ENCODE data around the gene CCDC90B.
"Not testable (repeated sequence)": the region's sequence is repeated elsewhere in the genome, so short reads cannot be mapped to it uniquely, and the experiment has no call there.

The CCDC90B gene

DNA sequence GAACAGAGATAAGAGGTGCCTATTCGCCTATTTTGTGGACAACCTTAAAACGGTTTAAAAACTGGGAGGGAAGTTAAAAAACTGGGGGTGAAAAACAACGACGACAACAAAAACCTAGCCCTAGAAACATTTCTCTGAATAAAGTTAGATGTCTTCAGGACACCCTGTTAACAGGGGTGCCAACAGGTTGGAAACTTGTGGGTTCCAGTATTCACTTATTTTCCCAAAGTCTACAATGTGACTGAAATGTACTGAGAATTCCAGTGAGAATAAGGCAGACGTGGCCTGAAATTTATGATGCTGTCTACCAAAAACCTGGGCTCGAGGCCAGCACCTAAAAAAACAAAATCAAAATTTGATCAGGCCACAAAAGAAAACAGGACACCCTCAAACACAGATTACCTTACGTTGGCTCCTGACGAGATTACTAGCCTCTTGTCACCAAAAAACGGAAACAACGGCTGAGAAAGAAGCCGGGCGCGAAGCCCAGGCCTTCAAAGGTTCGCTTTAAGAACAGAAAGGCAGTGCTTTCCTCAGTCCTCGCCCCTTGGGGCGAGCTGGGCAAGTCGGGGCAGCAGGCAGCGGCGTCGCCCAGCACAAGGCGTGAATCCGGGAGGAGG, 906 bp downstream of the CCDC90B start:
- no peak for DNase-seq

DNA sequence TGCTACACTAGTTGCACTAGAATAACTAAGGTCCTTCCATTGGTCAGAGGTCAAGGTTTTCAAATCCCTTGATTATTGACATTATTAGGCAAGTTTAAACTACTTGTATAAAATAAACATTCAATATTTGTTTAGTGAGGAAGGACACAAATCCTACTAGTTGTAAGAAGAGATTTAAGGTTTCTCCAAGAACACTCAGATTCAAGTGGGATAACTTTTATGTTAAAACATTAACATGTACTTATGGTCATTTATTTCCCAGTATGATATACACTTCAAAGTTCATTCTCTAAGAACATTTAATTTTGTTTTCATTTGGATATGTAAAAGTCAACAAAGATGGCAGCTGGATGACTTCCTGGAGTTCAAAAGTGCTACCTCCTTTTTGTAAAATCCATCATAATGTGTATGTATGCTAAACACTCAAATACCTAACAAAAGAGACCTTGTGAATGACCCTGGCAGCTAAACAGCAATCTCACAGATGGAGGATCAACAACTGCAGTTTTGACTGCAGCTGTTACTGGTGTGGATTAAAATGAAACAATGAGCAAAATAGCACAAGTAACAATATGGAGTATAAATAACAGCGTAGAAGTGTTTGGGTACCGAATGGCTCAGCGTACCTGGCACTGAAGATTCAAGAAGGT, 1.5 kb downstream of the CCDC90B start:
- DNase-seq: no peak

DNA sequence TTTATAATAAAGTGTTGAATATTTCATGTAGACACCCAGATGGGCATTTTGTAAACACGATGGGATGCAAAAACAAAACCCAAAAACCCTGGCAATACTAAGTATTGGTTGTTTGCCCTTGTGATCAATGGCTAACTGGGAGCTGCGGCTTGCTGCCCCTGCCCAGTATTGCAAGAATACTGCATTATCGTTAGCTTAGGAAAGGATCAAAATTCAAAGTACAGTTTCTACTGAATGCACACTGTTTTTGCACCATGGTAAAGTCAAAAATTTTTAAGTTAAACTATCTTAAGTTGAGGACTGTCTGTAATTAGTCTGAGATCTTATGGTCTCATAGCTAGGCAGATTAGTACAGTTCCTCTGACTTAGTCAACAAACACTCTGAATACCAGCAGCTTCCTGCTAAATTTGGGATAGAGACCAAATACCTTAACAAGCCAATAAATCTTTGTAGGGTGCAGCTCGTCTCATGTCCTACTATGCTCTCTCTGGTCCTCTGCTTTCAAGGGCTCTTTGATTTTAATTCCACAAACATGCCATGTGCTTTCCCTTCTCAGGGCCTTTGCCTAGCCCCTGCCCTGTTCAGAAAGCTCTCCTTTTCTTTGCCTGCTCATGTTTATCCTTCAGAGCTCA, 4.0 kb downstream of the CCDC90B start:
- DNase-seq: no peak

DNA sequence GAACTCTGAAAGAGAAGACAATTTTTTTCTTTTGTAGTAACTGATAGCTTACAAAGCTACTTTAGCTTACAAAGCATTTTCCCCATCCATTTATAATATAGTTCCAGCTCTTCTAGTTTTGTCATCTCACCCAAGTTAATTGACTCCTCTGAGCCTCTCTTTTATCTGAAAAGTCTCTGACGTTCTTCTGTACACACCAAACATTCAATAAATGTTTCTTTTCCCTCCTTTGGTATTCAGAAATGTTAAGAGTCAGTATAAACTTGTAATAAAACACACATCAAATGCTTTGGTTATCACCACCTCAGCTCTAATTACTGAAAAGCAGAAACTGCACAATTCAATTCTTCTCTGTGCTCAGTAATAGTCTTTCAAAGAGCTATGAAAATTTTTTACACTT, 5.9 kb downstream of the CCDC90B start:
- DNase-seq: no peak

DNA sequence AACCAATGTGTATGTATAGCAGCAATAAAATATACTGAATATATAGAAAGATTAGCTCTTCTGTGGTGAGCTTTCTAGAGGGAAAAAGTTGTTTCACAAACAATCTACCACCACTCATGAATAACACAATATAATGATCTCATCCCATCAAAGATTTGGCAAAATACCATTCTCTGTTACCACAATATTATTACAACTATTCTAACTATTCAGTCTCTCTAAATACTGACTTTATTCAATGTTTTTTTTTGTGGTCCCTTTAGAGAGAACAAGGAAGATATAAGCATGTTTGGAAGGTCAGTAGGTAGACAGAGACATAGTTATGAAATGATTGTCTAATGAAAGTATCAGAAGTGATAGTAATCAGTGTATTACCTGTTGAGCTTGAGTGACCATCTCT, 7.8 kb downstream of the CCDC90B start:
- no peak for DNase-seq

DNA sequence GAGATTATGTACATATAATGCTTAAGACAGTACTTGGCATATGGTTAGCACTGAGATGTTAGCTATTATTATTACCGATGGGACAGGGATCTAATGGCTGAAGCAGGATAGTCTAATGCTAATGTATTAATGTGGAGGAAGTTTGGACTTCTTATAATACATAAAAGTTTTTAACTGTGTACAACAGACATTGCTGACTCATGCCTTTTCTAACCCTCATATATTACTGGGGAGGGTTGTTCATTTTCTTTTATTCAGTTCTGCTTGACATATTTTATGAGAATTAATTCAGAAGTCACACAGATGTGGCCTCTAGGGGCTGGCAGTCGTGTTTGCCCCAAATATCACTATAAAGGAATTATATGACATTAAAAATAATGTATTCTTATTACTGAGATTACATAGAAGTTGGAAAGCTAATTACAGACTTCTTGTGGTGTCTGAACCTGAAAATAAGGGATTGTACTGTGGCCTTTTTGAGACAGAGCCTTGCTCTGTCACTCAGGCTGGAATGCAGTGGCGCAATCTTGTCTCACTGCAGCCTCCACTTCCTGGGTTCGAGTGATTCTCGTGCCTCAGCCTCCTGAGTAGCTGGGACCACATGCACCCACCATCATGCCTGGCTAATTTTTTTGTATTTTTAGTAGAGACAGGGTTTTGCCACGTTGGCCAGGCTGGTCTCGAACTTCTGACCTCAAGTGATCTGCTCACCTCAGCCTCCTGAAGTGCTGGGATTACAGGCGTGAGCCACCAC, 10.1 kb downstream of the CCDC90B start:
- no peak for DNase-seq

DNA sequence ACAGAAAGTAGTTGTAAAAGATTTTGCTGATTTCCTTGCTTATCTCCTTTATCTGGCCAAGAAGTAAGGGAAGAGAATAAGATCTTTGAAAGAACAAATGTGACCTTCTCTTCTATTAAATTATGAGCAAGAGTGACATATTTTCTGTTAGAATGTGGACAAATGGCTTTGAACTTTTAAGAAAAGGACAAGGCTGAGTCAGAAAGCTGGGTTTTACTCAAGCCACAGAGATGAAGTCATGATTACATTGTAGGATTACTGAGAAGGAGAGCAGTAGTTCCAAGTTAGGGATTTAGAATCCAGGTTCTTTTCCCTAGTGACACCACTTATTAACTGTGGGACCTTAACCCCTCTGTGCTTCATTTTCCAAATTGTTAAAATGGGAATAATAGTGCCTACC, 13.5 kb downstream of the CCDC90B start:
- DNase-seq: no peak

DNA sequence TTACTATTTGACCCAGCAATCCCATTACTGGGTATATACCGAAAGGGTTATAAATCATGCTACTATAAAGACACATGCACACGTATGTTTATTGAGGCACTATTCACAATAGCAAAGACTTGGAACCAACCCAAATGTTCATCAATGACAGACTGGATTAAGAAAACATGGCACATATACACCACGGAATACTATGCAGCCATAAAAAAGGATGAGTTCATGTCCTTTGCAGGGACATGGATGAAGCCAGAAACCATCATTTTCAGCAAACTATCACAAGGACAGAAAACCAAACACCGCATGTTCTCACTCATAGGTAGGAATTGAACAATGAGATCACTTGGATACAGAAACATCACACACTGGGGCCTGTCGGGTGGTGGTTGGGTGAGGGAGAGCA, 14.4 kb downstream of the CCDC90B start:
- DNase-seq: not testable (repeated sequence)

DNA sequence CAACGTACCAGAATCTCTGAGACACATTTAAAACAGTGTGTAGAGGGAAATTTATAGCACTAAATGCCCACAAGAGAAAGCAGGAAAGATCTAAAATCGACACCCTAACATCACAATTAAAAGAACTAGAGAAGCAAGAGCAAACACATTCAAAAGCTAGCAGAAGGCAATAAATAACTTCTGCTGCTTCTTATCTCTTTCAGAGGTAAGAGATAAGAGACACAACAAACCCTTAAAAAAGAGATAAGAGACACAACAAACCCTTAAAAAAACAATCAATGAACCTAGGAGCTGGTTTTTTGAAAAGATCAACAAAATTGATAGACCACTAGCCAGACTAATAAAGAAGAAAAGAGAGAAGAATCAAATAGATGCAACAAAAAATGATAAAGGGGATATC, 17.1 kb downstream of the CCDC90B start:
- not testable (repeated sequence) for DNase-seq

DNA sequence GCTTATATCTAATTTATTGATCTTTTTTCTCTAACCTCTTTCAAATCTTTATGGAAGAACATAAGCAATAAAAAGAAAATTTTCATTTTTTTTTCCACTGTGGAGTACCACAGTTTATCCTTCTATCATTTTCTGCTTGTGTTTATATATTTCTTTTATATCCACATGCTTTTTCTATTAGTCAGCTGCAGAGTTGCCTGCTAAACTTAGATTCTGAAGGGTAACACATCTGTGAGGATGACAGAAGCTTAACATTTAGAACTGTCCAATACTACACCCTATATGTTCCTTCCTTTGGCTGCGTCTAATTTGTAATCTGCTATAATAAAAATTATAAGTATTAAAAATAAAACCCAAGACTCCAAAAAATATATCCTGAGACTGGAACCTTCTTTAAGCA, 20.8 kb downstream of the CCDC90B start:
- no peak for DNase-seq

DNA sequence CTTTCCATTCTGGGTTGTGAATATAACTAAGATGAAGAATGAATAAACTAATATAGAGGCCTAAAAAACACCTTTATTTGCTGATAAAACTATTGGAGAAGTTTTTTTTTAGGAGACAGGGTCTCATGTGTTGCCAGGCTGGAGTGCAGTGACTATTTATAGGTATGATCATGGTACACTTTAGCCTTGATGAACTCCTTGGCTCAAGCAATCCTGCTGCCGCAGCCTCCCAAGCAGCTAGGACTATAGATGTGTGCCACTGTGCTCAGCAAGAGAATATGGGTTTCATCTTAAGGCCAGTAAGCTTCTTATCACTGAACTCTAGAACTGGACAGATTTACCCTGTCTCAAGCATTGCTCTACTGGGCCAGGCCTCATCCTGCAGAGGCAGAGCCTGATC, 26.6 kb downstream of the CCDC90B start:
- DNase-seq: no peak

DNA sequence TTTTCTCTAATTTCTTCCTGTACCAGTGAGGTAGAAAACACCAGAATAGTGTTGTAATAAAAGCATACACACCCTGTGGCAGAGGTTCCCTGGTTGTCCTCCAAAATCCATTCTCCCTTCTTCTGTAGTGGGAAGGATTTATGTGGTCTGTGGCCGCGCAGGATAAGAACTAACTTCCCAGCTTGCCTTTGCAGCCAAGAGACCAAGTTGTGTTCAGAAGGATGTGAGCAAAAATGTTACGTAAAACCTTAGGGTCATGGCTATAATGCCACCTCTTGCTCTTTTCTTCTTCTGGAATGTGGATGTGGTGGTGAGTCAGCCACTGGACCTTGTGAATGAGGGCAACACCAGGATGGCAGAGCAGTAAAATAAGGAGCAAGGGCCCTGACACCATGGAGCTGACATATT, 28.4 kb downstream of the CCDC90B start:
- DNase-seq: no peak

DNA sequence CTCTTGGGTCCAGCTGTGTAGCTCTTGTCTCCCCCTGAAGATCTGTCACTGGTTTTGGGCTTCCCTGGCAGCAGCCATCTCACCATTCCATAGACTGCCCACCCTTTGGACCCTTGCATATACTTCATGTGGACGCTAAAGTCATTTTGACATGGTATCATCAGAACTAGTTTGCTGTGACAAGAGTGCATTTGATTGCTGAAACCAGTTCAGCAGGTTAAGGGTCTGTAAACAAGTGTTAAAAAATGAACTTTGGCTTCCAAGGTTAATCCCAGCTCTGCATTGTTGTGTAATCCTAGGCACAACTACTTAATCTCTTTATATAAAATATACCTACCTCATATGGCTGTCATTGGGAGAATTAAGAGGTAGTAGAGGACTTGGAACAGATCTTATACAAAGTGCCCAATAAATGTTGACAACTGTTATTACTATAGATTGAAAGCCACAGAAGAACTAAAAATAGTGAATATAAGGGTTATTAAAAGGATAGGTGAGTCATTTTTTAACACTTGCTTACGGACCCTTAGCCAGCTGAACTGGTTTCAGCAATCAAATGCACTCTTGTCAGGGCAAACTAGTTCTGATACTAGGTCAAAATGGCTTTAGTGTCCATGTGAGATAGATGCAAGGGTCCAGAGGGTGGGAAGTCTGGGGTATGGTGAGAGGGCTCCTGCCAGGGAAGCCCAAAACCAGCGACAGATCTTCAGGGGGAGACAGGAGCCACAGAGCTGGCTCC, 29.4 kb downstream of the CCDC90B start:
- no peak for DNase-seq

DNA sequence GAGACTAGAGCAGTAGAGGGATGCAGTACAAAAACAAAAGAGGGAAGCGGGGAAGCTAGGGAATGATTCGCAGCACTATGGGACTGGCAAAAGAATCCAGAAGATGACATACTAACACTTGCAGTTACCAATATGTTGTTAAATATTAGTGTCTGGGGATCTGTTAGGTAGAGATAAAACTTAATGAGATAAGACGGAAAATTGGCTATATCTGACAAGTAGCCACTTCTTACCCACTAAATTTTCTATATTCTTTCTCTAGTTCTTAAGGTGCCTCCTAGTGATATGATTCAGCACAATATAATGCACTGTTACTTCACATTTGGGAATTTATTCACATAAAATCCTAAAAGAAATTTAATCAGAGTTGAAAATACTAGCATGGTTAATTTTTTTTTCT, 30.8 kb downstream of the CCDC90B start:
- DNase-seq: no peak

DNA sequence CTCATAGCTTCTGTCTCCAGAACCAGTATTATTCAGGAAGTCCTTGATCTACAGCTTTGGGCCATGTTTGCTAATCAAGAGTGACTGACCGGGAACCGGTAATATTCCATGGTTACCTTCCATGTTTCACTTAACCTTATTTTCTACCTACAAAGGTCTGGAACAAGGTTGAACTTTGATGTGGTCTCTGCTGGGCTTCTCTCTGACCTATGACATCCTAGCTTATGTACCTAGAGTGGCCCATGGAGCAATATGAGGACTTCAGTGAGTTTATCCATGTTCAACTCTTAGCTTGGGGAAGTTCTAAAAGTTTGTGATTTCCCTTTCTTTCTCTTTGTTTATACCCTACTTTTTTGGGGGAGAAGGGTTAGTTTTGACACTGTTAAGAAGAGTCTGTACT, 33.2 kb downstream of the CCDC90B start:
- DNase-seq: no peak

DNA sequence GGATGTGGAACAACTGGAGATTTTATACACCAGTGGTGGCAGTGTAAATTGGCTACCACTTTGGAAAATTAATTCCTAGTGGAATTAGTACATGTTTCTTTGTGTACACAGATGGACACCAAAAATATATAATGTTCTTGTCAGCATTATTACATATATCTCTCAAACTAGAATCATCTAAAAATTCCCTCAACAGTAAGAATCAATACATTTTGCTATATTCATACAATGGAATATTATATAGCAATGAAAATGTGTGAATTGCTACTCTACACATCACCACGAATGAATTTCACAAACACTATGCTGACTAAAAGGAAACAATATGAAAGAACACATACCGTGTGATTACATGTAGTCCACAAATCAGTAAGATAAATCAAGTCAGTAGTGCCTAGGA, 33.9 kb downstream of the CCDC90B start:
- no peak for DNase-seq

DNA sequence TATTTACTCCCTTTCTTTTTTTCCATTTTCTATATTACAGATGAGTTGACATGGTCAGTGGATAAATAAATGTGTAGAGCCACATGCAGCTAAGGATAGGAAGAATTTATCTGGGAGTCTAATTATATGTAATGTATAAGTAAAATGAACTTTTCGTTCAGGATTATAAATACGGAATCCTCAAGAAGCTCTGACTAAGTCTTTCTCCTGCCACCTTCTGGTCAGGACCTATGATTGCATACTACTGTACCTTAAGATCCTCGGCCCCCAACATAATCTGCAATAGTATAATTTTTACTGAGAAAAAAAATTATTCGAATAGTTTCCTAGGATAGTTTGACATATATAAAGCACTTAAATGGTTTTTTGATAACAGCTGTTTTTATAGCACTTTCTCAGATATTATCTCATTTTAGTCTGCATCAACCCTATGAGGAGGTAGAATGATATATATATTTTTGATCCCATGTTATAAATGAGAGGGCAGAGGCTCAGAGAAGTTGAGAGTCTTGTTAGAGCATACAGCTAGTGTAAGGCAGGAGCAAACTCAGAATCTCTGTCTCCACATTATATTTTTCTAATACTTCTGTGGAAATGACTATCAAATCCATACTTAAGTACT, 36.1 kb downstream of the CCDC90B start:
- DNase-seq: no peak

DNA sequence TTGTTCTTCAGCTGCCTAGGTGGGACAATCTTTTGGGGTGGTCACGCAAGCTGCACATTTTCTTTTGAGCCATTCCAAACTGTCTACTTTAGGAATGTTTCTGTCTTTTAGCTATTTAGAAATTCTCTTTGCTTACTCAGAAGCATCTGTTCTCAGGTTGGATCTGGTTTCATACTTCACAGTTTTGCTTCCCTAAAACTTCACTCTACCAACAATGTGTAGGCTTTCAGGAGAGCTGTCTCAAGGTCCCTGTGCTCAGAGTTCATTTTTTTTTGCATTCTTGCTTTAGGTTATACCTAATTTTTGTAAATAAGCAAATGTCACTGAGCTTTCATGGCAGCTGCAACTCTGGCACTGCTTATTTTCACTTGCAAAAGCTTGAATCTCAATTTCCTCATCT, 36.7 kb downstream of the CCDC90B start:
- no peak for DNase-seq

DNA sequence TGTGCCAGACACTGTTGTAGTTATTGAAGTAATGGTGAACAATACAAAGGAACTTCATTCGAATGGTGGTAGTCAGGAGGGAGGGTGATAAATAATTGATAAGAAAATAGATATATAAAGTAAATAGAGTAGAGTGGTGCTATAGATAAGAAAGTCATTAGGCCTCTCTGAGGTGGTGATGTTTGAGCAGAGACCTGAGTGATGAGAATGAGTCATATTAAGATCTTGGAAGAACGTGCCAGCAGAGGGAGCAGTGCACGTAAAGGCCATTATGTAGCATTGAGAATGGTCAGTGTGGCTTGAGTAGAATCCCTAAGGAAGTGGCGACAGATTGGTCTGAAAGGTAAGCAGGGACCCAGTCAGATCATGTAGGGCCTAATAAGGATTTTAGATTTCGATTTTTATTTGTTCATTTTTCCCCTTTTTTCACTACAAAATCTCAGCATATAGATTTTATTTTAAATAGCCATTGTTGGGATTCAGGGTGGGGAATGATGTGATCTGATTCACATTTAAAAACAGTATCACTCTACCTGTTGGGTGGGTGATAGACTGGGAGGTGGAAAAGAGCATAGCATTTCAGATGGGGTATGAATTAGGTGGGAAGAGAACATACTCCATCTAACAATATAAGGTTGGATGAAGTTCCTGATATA, 44.7 kb downstream of the CCDC90B start:
- peak; percentile 47 for DNase-seq

DNA sequence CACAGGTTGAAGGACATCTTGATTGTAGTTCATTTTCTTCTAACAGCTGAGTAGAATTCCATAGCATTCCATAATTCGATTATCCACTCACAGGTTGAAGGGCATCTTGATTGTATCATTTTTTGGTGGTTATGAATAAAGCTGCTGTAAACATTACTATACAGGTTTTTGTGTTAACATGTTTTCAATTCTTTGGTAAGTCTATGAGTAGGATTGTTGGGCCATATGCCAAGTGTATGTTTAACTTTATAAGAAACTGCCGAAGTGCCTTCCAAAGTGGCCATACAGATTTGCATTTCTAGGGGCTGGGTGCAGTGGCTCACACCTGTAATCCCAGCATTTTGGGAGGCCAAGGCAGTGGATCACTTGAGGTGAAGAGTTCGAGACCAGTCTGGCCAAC, 48.1 kb downstream of the CCDC90B start:
- no peak for DNase-seq

DNA sequence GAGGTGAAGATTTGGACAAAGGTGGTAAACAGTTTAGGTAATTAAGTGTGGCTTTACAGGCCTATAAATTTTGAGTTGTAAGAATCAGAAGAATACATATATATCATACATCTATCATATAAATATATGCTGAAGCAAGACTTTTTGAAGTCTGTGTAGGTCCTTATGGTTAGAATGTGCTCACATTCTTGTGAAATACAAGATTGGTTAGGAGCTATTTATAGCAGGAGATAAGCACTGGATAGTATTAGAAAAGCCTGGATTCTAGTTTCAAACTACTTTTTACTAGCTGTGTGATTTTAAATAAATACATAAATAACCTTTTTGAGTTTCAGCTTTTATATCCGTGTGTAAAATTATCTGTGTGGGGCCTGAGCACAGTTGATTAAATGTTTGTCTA, 50.3 kb downstream of the CCDC90B start:
- DNase-seq: no peak

DNA sequence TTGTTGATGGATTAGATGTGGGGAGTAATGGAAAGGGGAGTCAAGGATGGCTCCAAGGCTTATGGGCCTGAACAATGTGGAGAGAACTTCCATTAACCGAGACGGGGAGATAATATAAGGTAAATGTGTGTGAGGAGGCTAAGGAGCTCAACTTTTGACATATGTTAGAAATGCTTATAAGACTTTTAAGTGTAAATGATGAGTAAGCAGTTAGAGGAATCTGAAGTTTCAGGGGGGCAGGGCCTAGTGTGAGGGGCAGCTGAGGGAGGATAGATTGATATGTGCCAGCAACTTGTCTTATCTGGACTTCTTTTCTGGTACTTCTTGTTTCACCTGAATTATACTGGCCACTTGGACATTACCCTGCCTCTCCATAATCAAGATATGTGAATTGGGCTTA, 62.7 kb downstream of the CCDC90B start:
- no peak for DNase-seq
